Right ventricle myocardium superior (tissue), 1 donor: ENCODE results near the gene SAMD4B. TPM values are rescaled to one million over a fixed set of nuclear protein-coding genes. Genes with fewer than 3 reads are reported as not detected.
"Not testable (repeated sequence)": the region's sequence is repeated elsewhere in the genome, so short reads cannot be mapped to it uniquely, and the experiment has no call there.

Experiments used
- ATAC-seq: fragments of 200-7000 bp; cut with Tn5 transposase; one replicate; pipeline ENCODE4 v1.9.1; 2020; ENCODE audit warnings: mild to moderate bottlenecking; ENCODE audit not compliant: poor library complexity
- DNase-seq: peaks from one replicate; pipeline ENCODE4 v3.0.0-alpha.2; 2020
- intact Hi-C: fragments of 100-400 bp; cut with DNase I; formaldehyde crosslinking; loops from one replicate; pipeline ENCODE4 v1.11.2; 2022
- total RNA-seq: library from RNA; stranded (reverse); fragmentation: NEBNext Ultra II Directional; extraction: Animal tissue kit (Norgen Biotek cat#: 25700); gene quantifications from one replicate; pipeline ENCODE4 v1.2.1, GENCODE V29; 2021
- donor health status: DM: no; HTN: yes; CAD: no; lungs with severe emphysema.

SAMD4B gene
- total RNA-seq, 1 donor from 2014 or later = 43.1 TPM

GRCh38 chr19:39328046-39328705 lies 14.0 kb upstream of the SAMD4B start:
- peak; percentile 91 for DNase-seq
- intact Hi-C loops = loop anchor here (5.0 kb wide), 1 partner anchor 206 kb away; no protein-coding TSS in a partner anchor

GRCh38 chr19:39329948-39330347 lies 12.3 kb upstream of the SAMD4B start:
- ATAC-seq (no peak), DNase-seq (no peak)
- intact Hi-C loops = loop anchor here (5.0 kb wide), 1 partner anchor 208 kb away; no protein-coding TSS in a partner anchor

More at GRCh38 chr19:39328046-39328705, 14.0 kb upstream of the SAMD4B start:
- peak; percentile 90 for ATAC-seq

GRCh38 chr19:39332293-39332692 lies 9.9 kb upstream of the SAMD4B start:
- ATAC-seq = no peak
- intact Hi-C loops = no loop called here
- no peak for DNase-seq

GRCh38 chr19:39332738-39333137 lies 9.5 kb upstream of the SAMD4B start:
- ATAC-seq, intact Hi-C loops: not testable (repeated sequence)

GRCh38 chr19:39333507-39333906 lies 8.7 kb upstream of the SAMD4B start:
- no peak for DNase-seq
- ATAC-seq = no peak
- intact Hi-C loops = no loop called here

More at GRCh38 chr19:39332738-39333137, 9.5 kb upstream of the SAMD4B start:
- DNase-seq = not testable (repeated sequence)

- ATAC-seq = no peak
- intact Hi-C loops = no loop called here
These were observed 7.7 kb upstream of the SAMD4B start for GRCh38 chr19:39334444-39334976.

GRCh38 chr19:39335168-39335548 lies 7.1 kb upstream of the SAMD4B start:
- intact Hi-C loops = no loop called here
- DNase-seq (no peak), ATAC-seq (peak; percentile 22)

More at GRCh38 chr19:39334444-39334976, 7.7 kb upstream of the SAMD4B start:
- no peak for DNase-seq

- intact Hi-C loops = no loop called here
- ATAC-seq (no peak), DNase-seq (no peak)
These were observed 5.7 kb upstream of the SAMD4B start for GRCh38 chr19:39336483-39336882.

GRCh38 chr19:39339674-39340073 lies 2.5 kb upstream of the SAMD4B start:
- ATAC-seq (no peak), DNase-seq (no peak)
- intact Hi-C loops = loop anchor here (5.0 kb wide), 1 partner anchor 212 kb away; the partner anchor contains the start of gene PAK4

GRCh38 chr19:39340156-39340555 lies 2.1 kb upstream of the SAMD4B start:
- ATAC-seq, DNase-seq: not testable (repeated sequence)
- intact Hi-C loops = loop anchor here (5.0 kb wide), 1 partner anchor 213 kb away; the partner anchor contains the start of gene PAK4

- DNase-seq (peak; percentile 56), ATAC-seq (peak; percentile 10)
- intact Hi-C loops = loop anchor here (5.0 kb wide), 1 partner anchor 214 kb away; the partner anchor contains the start of gene PAK4
These were observed 997 bp upstream of the SAMD4B start for GRCh38 chr19:39341129-39341718.

GRCh38 chr19:39342647-39343305 lies 555 bp downstream of the SAMD4B start:
- DNase-seq (peak; percentile 59), ATAC-seq (no peak)
- intact Hi-C loops = loop anchor here (5.0 kb wide), 1 partner anchor 215 kb away; the partner anchor contains the start of gene PAK4

GRCh38 chr19:39345956-39346355 lies 3.7 kb downstream of the SAMD4B start:
- ATAC-seq (no peak), DNase-seq (no peak)
- intact Hi-C loops = no loop called here

- intact Hi-C loops = no loop called here
- no peak for DNase-seq
- ATAC-seq = no peak
These were observed 5.3 kb downstream of the SAMD4B start for GRCh38 chr19:39347332-39348164.

GRCh38 chr19:39349326-39349725 lies 7.1 kb downstream of the SAMD4B start:
- no peak for ATAC-seq
- no peak for DNase-seq
- intact Hi-C loops = no loop called here

GRCh38 chr19:39350156-39350555 lies 7.9 kb downstream of the SAMD4B start:
- no peak for ATAC-seq
- DNase-seq = no peak
- intact Hi-C loops = no loop called here

- peak; percentile 28 for ATAC-seq
- DNase-seq = no peak
- intact Hi-C loops = no loop called here
These were observed 9.4 kb downstream of the SAMD4B start for GRCh38 chr19:39351537-39352064.
